BJ (cell line): ENCODE data around the gene ANO6. TPM values are rescaled to one million over a fixed set of nuclear protein-coding genes. Genes with fewer than 3 reads are reported as not detected.

Source experiments
- CTCF ChIA-PET: fragments of 350-600 bp; formaldehyde crosslinking; extraction: SDS; loops from one replicate; lab custom pipeline; 2021; ENCODE audit warnings: antibody characterized with exemption, inconsistent platforms; lab: Yijun Ruan, JAX
- POLR2A ChIA-PET: fragments of 300-600 bp; sonication (Branson Sonifier 250); formaldehyde crosslinking; extraction: SDS; loops from one replicate; lab custom pipeline; 2021; ENCODE audit warnings: antibody characterized with exemption; lab: Charles Lee
- DNase-seq: peaks from one replicate; pipeline ENCODE4 v3.0.0-alpha.2; 2011; ENCODE audit warnings: low read depth
- H3K27me3 ChIP-seq: 2 replicates; pipeline ENCODE4 v1.6.0; 2011; ENCODE audit warnings: low read length; ENCODE audit not compliant: control insufficient read depth, insufficient read depth
- H3K36me3 ChIP-seq: 2 replicates; pipeline ENCODE4 v1.5.1; 2011; ENCODE audit warnings: low read length; ENCODE audit not compliant: control insufficient read depth, insufficient read depth
- H3K4me3 ChIP-seq: 2 replicates; pipeline ENCODE4 v1.5.1; 2011; ENCODE audit warnings: low read depth, mild to moderate bottlenecking, control low read depth, low read length
- CTCF ChIP-seq: IDR thresholded peaks from 2 replicates; pipeline ENCODE4 v1.5.1; 2011; ENCODE audit warnings: low read depth, mild to moderate bottlenecking, control low read depth, inconsistent platforms, low read length, moderate library complexity; ENCODE audit not compliant: insufficient read depth
- polyA plus RNA-seq: library from polyadenylated mRNA; depleted of rRNA; stranded (reverse); fragments of >200 nt; gene quantifications from 2 replicates; pipeline ENCODE4 v1.2.3, GENCODE V29; 2011

ANO6 gene
- polyA plus RNA-seq, 1 experiment = 45.8 TPM

GRCh38 chr12:45431126-45431525 is 215.2 kb downstream of the ANO6 start:
- DNase-seq = no peak
- Histone ChIP-seq H3K36me3 (peaks cover 4% of the 10 kb centered on the region), H3K4me3 (no peak overlapping the region), H3K27me3 (no peaks in the 10 kb centered on the region)
- CTCF ChIA-PET = interaction anchor here (0.9 kb wide), 1 partner anchor 258 kb away, joined by 7 read pairs; no protein-coding TSS in a partner anchor
- POLR2A ChIA-PET = no interaction called here
- no peak for TF ChIP-seq CTCF

GRCh38 chr12:45432710-45433109 is 216.8 kb downstream of the ANO6 start:
- CTCF ChIA-PET = no interaction called here

GRCh38 chr12:45433441-45433868 is 217.6 kb downstream of the ANO6 start:
- Histone ChIP-seq H3K36me3 (peaks cover 4% of the 10 kb centered on the region), H3K27me3 (no peaks in the 10 kb centered on the region), H3K4me3 (no peak overlapping the region)
- CTCF ChIA-PET = no interaction called here
- no peak for DNase-seq
- POLR2A ChIA-PET = no interaction called here
- TF ChIP-seq CTCF = no peak

More at GRCh38 chr12:45432710-45433109, 216.8 kb downstream of the ANO6 start:
- TF ChIP-seq CTCF = no peak
- no peak for DNase-seq
- Histone ChIP-seq H3K4me3 (no peak overlapping the region), H3K27me3 (no peaks in the 10 kb centered on the region), H3K36me3 (peaks cover 4% of the 10 kb centered on the region)
- POLR2A ChIA-PET = no interaction called here

- CTCF ChIA-PET = no interaction called here
- no peak for TF ChIP-seq CTCF
- POLR2A ChIA-PET = no interaction called here
- Histone ChIP-seq H3K36me3 (peaks cover 4% of the 10 kb centered on the region), H3K4me3 (no peak overlapping the region), H3K27me3 (no peaks in the 10 kb centered on the region)
- DNase-seq = no peak
These were observed 218.2 kb downstream of the ANO6 start for GRCh38 chr12:45434094-45434493.

GRCh38 chr12:45435945-45436710 is 220.2 kb downstream of the ANO6 start:
- no peak for TF ChIP-seq CTCF

More at GRCh38 chr12:45435945-45436710, 220.2 kb downstream of the ANO6 start:
- DNase-seq = no peak
- H3K4me3 ChIP-seq = no peak overlapping the region
- POLR2A ChIA-PET = no interaction called here
- no peaks in the 10 kb centered on the region for H3K27me3 ChIP-seq
- H3K36me3 ChIP-seq = peaks cover 4% of the 10 kb centered on the region
- CTCF ChIA-PET = interaction anchor here (0.7 kb wide), 1 partner anchor 1639 kb away, joined by 3 read pairs; no protein-coding TSS in a partner anchor
